NB4 (cell line): ENCODE measurements around the gene PRPF8.
"Not testable (repeated sequence)": the region's sequence is repeated elsewhere in the genome, so short reads cannot be mapped to it uniquely, and the experiment has no call there.

Experiments used
- CTCF ChIP-seq: IDR thresholded peaks from one replicate; pipeline ENCODE4 v1.5.1; 2012; ENCODE audit warnings: low read depth, low read length
- MYC ChIP-seq: IDR thresholded peaks from 2 replicates; pipeline ENCODE4 v1.6.1; 2011; ENCODE audit warnings: low read depth, low read length
- POLR2A ChIP-seq: IDR thresholded peaks from 2 replicates; pipeline ENCODE4 v1.6.1; 2011; ENCODE audit warnings: mild to moderate bottlenecking; ENCODE audit not compliant: insufficient read length; ENCODE audit errors: extremely low read depth
- TF ChIP-seq, protein P1 (sequence below): IDR thresholded peaks from 2 replicates; pipeline ENCODE4 v1.6.1; 2011; ENCODE audit warnings: low read depth, low read length

DNA sequence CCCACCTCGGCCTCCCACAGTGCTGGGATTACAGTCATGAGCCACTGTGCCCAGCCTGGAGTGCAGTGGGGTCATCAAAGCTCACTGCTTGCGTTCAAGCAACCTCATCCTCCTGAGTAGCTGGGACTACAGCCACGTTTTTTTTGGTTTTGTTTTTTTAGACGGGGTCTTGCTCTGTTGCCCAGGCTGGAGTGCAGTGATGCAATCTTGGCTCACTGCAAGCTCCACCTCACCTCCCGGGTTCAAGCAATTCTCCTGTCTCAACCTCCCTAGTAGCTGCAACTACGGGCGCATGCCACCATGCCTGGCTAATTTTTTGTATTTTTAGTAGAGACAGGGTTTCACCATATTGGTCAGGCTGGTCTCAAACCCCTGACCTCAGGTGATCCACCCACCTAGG lies 31.9 kb downstream of the PRPF8 start:
- TF ChIP-seq CTCF, POLR2A, MYC: not testable (repeated sequence)
- TF ChIP-seq, protein P1, sequence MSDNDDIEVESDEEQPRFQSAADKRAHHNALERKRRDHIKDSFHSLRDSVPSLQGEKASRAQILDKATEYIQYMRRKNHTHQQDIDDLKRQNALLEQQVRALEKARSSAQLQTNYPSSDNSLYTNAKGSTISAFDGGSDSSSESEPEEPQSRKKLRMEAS = not testable (repeated sequence)
